Activated T-helper 2 cell treated with anti-CD3 and anti-CD28 coated beads, Interferon-gamma antibody, Interleukin-2, Interleukin-4, amounts not matched to agents 10 μg/mL and 5 μg/mL and 100 μg/mL, durations not matched to agents 14 hours and 24 hours and 36 hours (primary cell): ENCODE measurements around the gene MACROH2A1. TPM values are rescaled to one million over a fixed set of nuclear protein-coding genes. Genes with fewer than 3 reads are reported as not detected.

ENCODE experiments used
- DNase-seq: peaks from one replicate; pipeline ENCODE4 v3.0.0; 2021; ENCODE audit warnings: low spot score
- H3K27ac Mint-ChIP-seq: one replicate; pipeline ENCODE4 v1.8.0; 2021; ENCODE audit warnings: mixed read lengths
- H3K27me3 Mint-ChIP-seq: one replicate; pipeline ENCODE4 v1.8.0; 2021; ENCODE audit warnings: low read depth, mixed read lengths
- H3K36me3 Mint-ChIP-seq: one replicate; pipeline ENCODE4 v1.8.0; 2021; ENCODE audit warnings: low read depth, mixed read lengths
- H3K4me1 Mint-ChIP-seq: one replicate; pipeline ENCODE4 v1.8.0; 2021; ENCODE audit warnings: low read depth, mixed read lengths
- H3K4me3 Mint-ChIP-seq: one replicate; pipeline ENCODE4 v1.8.0; 2021; ENCODE audit warnings: low read depth, mild to moderate bottlenecking, moderate library complexity, mixed read lengths
- H3K9me3 Mint-ChIP-seq: one replicate; pipeline ENCODE4 v1.8.0; 2021; ENCODE audit warnings: mixed read lengths
- intact Hi-C: fragments of 100-400 bp; cut with micrococcal nuclease; formaldehyde crosslinking; loops from one replicate; pipeline ENCODE4 v1.15.1; 2023
- total RNA-seq: library from RNA; stranded (reverse); gene quantifications from 2 replicates; pipeline ENCODE4 v1.2.3, GENCODE V29; 2022

Gene MACROH2A1
- total RNA-seq, 1 donor from 2014 or later: 285 TPM

GRCh38 chr5:135332519-135333150 is 66.4 kb downstream of the MACROH2A1 start:
- Mint-ChIP-seq H3K36me3 (peaks cover 57% of the 10 kb centered on the region), H3K27me3 (no peaks in the 10 kb centered on the region), H3K27ac (no peak overlapping the region), H3K4me3 (no peak overlapping the region), H3K4me1 (peaks cover 5% of the 10 kb centered on the region), H3K9me3 (no peaks in the 10 kb centered on the region)
- DNase-seq: no peak
- intact Hi-C loops: no loop called here

- DNase-seq: no peak
- no peak overlapping the region for H3K27ac Mint-ChIP-seq
Observed at GRCh38 chr5:135331612-135332011, 67.4 kb downstream of the MACROH2A1 start.

DNA sequence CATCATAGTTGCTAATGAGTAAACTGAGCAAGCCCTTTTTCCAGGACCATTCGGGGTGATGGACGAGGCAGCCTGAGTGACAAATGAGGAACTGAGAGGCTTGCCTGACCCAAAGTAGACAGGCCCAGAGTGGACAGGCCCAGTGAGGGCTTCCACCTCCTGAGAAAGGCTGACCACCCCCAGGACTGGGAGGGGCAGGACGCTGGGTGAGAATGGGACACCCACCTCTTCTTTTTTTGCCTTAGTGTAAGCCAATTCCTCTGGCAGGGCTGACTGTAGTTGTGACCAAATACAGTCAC is 68.3 kb downstream of the MACROH2A1 start:
- Mint-ChIP-seq H3K9me3 (no peaks in the 10 kb centered on the region), H3K27ac (no peak overlapping the region), H3K27me3 (no peaks in the 10 kb centered on the region), H3K4me1 (peaks cover 7% of the 10 kb centered on the region), H3K36me3 (peaks cover 43% of the 10 kb centered on the region), H3K4me3 (no peak overlapping the region)
- intact Hi-C loops: no loop called here
- DNase-seq: no peak

More at GRCh38 chr5:135331612-135332011, 67.4 kb downstream of the MACROH2A1 start:
- intact Hi-C loops: no loop called here
- peaks cover 5% of the 10 kb centered on the region for H3K4me1 Mint-ChIP-seq
- no peaks in the 10 kb centered on the region for H3K27me3 Mint-ChIP-seq
- peaks cover 49% of the 10 kb centered on the region for H3K36me3 Mint-ChIP-seq
- H3K4me3 Mint-ChIP-seq: no peak overlapping the region
- H3K9me3 Mint-ChIP-seq: no peaks in the 10 kb centered on the region

- no peak for DNase-seq
- no peak overlapping the region for H3K27ac Mint-ChIP-seq
- H3K4me3 Mint-ChIP-seq: no peak overlapping the region
- intact Hi-C loops: no loop called here
- no peaks in the 10 kb centered on the region for H3K27me3 Mint-ChIP-seq
- peaks cover 39% of the 10 kb centered on the region for H3K36me3 Mint-ChIP-seq
- H3K9me3 Mint-ChIP-seq: no peaks in the 10 kb centered on the region
- peaks cover 13% of the 10 kb centered on the region for H3K4me1 Mint-ChIP-seq
Observed at GRCh38 chr5:135329913-135330797, 68.9 kb downstream of the MACROH2A1 start.

GRCh38 chr5:135329066-135329912 is 69.7 kb downstream of the MACROH2A1 start:
- H3K27me3 Mint-ChIP-seq: no peaks in the 10 kb centered on the region
- H3K4me3 Mint-ChIP-seq: no peak overlapping the region
- DNase-seq: no peak
- no peaks in the 10 kb centered on the region for H3K9me3 Mint-ChIP-seq
- peaks cover 30% of the 10 kb centered on the region for H3K36me3 Mint-ChIP-seq
- peaks cover 16% of the 10 kb centered on the region for H3K4me1 Mint-ChIP-seq
- no peak overlapping the region for H3K27ac Mint-ChIP-seq
- intact Hi-C loops: no loop called here

- peaks cover 16% of the 10 kb centered on the region for H3K4me1 Mint-ChIP-seq
- no peaks in the 10 kb centered on the region for H3K27me3 Mint-ChIP-seq
- no peak for DNase-seq
- H3K9me3 Mint-ChIP-seq: no peaks in the 10 kb centered on the region
- H3K4me3 Mint-ChIP-seq: no peak overlapping the region
- H3K27ac Mint-ChIP-seq: no peak overlapping the region
- peaks cover 21% of the 10 kb centered on the region for H3K36me3 Mint-ChIP-seq
- intact Hi-C loops: no loop called here
Observed at GRCh38 chr5:135328128-135328687, 70.8 kb downstream of the MACROH2A1 start.

- intact Hi-C loops: no loop called here
- H3K9me3 Mint-ChIP-seq: no peaks in the 10 kb centered on the region
- H3K36me3 Mint-ChIP-seq: peaks cover 15% of the 10 kb centered on the region
- no peaks in the 10 kb centered on the region for H3K27me3 Mint-ChIP-seq
- H3K27ac Mint-ChIP-seq: no peak overlapping the region
- H3K4me3 Mint-ChIP-seq: no peak overlapping the region
- H3K4me1 Mint-ChIP-seq: peaks cover 16% of the 10 kb centered on the region
- DNase-seq: no peak
Observed at GRCh38 chr5:135327429-135328127, 71.5 kb downstream of the MACROH2A1 start.

- H3K27ac Mint-ChIP-seq: no peak overlapping the region
- H3K36me3 Mint-ChIP-seq: peaks cover 8% of the 10 kb centered on the region
- H3K4me1 Mint-ChIP-seq: peaks cover 16% of the 10 kb centered on the region
- intact Hi-C loops: no loop called here
- H3K27me3 Mint-ChIP-seq: no peaks in the 10 kb centered on the region
- DNase-seq: no peak
- H3K9me3 Mint-ChIP-seq: no peaks in the 10 kb centered on the region
- no peak overlapping the region for H3K4me3 Mint-ChIP-seq
Observed at GRCh38 chr5:135326296-135327254, 72.5 kb downstream of the MACROH2A1 start.

DNA sequence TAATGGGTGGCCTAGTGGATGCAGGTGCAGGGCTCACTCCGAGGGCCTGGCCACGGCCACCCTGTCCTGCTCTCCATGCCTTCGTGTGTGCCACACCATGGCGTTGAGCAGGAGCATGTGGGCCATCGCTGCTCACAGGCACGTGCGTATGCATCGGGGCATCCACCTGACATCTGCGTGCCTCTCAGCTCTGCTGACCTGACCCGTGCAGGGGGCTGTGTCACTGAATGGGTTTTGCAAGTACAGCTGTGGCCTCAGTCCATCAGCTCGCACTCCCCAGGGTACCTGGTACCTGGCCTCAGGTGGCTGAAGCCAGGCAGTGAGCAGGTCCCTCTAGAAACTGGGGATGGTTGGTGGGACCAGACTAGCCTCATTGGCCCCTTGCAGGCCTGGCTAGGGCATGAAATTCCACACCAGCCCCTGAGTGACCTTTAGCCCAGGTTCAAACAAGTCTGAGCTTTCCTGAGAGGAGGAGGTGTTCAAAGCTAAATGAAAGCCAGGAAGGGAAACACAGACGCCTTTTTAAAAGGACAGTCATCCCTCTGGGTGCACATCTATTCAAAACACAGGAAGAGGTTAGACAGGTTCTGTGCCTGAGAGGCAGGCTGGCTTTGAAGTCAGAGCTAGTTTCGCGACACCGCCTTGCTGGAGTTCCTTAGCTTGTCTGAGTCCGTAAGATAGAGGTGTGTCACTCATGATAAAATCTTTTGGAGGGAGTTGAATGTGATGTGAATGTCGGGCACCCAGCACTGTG is 74.0 kb downstream of the MACROH2A1 start:
- Mint-ChIP-seq H3K4me3 (no peak overlapping the region), H3K4me1 (peaks cover 16% of the 10 kb centered on the region), H3K36me3 (peaks cover under 1% of the 10 kb centered on the region), H3K27ac (peak overlapping the region; percentile 50), H3K9me3 (no peaks in the 10 kb centered on the region), H3K27me3 (no peaks in the 10 kb centered on the region)
- peak; percentile 35 for DNase-seq
- intact Hi-C loops: no loop called here

DNA sequence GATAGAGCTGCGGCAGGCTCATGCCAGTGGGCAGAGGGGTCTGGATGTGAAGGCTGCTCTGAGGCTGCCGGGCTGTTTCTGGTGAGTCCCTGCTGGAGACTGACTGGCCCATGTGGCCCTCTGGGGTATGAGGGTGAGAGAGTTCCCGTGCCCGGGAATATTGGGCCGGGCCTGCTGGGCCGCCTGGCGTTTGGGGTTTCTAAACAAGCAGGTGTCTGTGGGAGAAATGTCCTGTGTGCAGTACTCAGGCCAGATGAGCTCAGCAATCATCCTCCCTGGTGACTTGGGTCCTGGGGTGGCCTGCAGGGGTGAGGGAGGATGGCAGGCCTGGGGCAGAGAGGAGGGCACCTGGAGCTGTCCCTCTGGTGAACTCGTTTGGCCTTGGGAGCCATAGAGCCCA is 74.9 kb downstream of the MACROH2A1 start:
- Mint-ChIP-seq H3K4me1 (peaks cover 16% of the 10 kb centered on the region), H3K27me3 (no peaks in the 10 kb centered on the region), H3K36me3 (no peaks in the 10 kb centered on the region), H3K27ac (no peak overlapping the region), H3K9me3 (no peaks in the 10 kb centered on the region), H3K4me3 (no peak overlapping the region)
- intact Hi-C loops: no loop called here
- DNase-seq: no peak

- Mint-ChIP-seq H3K4me1 (peaks cover 16% of the 10 kb centered on the region), H3K36me3 (no peaks in the 10 kb centered on the region), H3K27ac (no peak overlapping the region), H3K4me3 (no peak overlapping the region), H3K27me3 (no peaks in the 10 kb centered on the region), H3K9me3 (no peaks in the 10 kb centered on the region)
- intact Hi-C loops: no loop called here
- DNase-seq: no peak
Observed at GRCh38 chr5:135323701-135324132, 75.3 kb downstream of the MACROH2A1 start.
